GM23248 (cell line): ENCODE data around the gene MRPS31.

ENCODE experiments used
- EZH2 ChIP-seq: fragments of 200-600 bp; sonication (generic); IDR thresholded peaks from 2 replicates; pipeline ENCODE4 v1.6.1; 2018; ENCODE audit warnings: antibody characterized with exemption, mild to moderate bottlenecking; ENCODE audit not compliant: insufficient read depth, poor library complexity, severe bottlenecking
- EZH2phosphoT487 ChIP-seq: fragments of 200-600 bp; sonication (generic); IDR thresholded peaks from 2 replicates; pipeline ENCODE4 v1.6.1; 2018; ENCODE audit warnings: antibody characterized with exemption, moderate library complexity, mild to moderate bottlenecking, low read depth; ENCODE audit not compliant: insufficient read depth

DNA sequence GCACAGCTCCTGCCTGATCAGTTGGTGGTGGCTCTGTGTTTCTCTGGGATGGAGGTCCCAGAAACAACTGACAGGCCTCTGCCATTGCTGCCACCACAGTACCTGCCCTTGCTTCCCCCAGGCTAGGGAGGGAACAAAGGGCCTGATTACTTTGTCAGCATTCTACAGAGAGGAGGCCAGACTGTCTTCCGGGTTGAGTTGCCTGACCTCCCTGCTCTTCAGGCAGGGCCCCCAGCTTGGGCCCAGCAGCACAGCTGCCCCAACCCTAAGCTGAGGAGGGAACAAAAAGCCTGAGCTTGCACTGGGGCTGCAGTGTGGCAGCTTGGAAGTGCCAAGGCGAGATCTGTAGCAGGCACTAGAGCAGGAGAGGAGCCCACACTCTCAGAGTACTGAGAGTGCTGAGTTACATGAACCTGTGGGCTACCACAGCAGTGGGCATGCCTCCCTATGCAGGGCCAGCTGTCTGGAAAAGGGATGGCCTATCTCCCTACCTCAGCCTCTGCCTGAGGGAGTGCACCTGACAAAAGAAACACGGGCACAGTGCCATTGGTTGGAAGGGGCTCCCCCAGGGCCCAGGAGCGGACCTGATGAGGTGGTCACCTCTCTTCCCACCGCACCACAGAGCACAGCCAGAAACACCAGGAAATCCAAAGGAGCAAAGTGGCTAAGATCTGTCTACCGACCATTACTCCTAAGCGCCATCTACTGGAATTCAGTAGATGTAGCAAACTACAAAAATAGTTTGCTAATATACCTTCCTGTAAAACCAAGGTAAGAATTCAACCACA, 42.9 kb upstream of the MRPS31 start:
- TF ChIP-seq EZH2phosphoT487 (no peak), EZH2 (no peak)
